GM12872 (cell line): Measurements from ENCODE around the gene NTF3.

ENCODE experiments used
- TF ChIP-seq, protein P1 (sequence below): IDR thresholded peaks from 3 replicates; pipeline ENCODE4 v1.5.1; 2011; ENCODE audit warnings: low read depth, mild to moderate bottlenecking, low read length, moderate library complexity; ENCODE audit not compliant: insufficient read depth

NTF3 gene

DNA sequence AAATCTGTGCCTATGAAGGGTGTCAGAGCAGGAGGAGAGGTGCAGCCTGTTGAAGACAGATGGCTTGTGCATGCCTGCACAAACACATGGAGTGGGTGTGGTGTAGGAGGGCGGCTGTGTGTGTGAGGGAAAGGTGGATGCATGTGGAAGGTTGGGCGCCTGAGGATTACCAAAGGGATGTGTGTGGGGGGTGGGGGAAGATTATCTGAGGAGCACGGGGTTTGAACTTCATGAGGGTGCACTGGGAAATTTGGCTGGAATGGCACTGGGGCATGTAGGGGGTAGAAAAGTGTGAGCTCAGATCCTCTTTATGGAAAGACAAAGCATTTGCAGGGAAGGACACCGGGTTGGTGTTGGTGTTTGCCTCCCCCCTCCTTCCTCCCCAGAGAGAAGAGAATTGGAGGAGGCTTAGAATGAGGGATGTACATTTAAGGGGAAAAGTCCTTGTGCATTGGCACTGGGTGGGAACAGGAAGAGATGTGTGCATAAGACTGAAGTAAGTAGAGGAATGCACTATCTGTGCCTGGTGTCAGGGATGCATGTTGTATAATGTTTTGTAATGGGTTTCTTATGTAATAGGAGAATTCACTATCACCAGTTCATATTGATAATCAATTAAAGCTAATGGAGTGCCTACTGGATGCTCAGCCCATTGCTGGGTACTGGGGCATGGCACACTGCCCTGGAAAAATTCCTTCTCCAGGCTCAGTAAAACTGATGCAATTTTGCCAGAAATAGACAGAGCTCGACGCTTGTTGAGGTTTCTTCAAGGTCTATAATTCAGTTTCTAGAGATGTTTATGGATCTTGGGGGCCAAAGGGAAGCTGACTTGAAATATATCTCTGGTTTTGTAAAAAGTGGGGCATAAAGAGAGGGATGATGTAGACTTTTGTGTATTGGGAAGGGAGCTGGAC lies 3.0 kb downstream of the NTF3 start:
- TF ChIP-seq, protein P1, sequence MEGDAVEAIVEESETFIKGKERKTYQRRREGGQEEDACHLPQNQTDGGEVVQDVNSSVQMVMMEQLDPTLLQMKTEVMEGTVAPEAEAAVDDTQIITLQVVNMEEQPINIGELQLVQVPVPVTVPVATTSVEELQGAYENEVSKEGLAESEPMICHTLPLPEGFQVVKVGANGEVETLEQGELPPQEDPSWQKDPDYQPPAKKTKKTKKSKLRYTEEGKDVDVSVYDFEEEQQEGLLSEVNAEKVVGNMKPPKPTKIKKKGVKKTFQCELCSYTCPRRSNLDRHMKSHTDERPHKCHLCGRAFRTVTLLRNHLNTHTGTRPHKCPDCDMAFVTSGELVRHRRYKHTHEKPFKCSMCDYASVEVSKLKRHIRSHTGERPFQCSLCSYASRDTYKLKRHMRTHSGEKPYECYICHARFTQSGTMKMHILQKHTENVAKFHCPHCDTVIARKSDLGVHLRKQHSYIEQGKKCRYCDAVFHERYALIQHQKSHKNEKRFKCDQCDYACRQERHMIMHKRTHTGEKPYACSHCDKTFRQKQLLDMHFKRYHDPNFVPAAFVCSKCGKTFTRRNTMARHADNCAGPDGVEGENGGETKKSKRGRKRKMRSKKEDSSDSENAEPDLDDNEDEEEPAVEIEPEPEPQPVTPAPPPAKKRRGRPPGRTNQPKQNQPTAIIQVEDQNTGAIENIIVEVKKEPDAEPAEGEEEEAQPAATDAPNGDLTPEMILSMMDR: no peak

- TF ChIP-seq, protein P1: no peak
These were observed 5.3 kb downstream of the NTF3 start for GRCh38 chr12:5437182-5437583.

DNA sequence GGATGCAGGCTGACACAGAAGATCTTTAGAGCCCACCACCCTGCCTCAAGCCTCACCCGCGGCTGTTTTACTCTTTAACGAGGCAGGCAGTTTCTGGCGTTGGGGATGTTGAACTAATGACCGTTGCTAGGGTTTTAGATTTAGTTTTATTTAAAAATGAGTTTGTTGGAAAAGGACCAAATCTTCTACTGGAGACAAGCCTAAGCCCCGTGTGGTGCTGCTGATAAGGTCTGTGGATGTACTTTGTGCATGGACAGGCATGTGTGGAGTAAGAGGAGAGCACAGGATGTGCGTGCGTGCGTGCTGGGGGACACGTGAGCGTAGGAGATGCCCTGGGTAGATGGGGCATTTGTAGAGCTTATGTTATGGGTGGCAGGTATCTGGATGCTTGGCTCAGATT lies 5.7 kb downstream of the NTF3 start:
- TF ChIP-seq, protein P1: no peak

DNA sequence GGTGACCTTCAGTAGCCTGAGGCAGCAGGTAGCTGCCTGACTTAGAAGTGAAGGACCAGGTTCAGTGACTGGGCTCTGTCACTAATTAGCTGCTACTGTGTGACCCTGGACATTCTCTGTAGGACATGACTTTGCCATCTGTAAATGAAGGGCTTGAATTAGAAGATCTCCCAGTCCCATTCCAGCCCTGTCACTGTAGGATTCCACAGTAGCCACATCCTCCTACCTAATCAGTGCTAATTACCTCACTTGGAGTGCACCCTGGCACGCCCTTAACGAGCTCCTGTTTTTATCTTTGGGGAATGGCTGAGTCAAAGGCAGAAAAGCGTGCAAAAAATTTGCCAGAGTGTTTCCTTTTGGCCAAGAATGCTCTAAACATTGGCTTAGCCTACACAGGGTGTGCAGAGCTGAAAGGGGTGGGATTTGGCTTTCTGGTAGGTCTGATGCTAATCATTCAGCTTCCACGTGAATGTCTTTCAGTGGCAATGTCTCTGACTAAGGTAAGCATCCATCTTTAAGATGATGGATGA lies 6.8 kb downstream of the NTF3 start:
- TF ChIP-seq, protein P1: no peak

- TF ChIP-seq, protein P1: no peak
These were observed 7.5 kb downstream of the NTF3 start for GRCh38 chr12:5439371-5439771.

GRCh38 chr12:5439788-5440300 lies 7.9 kb downstream of the NTF3 start:
- TF ChIP-seq, protein P1: no peak

- TF ChIP-seq, protein P1: no peak
These were observed 9.1 kb downstream of the NTF3 start for GRCh38 chr12:5440978-5441377.
